ENCODE results near the gene SMAD6. TPM values are rescaled to one million over a fixed set of nuclear protein-coding genes. Genes with fewer than 3 reads are reported as not detected.

SMAD6 gene
- polyA plus RNA-seq, 1 donor: 3.7 TPM

- no peak for DNase-seq (ENCODE audit: low read depth)
Measured at GRCh38 chr15:66703540-66703941, 1.5 kb downstream of the SMAD6 start.

GRCh38 chr15:66704019-66704802 lies 2.2 kb downstream of the SMAD6 start:
- DNase-seq (ENCODE audit: low read depth): no peak

GRCh38 chr15:66704803-66705153 lies 2.7 kb downstream of the SMAD6 start:
- no peak for DNase-seq (ENCODE audit: low read depth)

GRCh38 chr15:66705277-66706146 lies 3.5 kb downstream of the SMAD6 start:
- DNase-seq (ENCODE audit: low read depth): no peak

GRCh38 chr15:66706225-66706732 lies 4.2 kb downstream of the SMAD6 start:
- no peak for DNase-seq (ENCODE audit: low read depth)

GRCh38 chr15:66706840-66707239 lies 4.8 kb downstream of the SMAD6 start:
- no peak for DNase-seq (ENCODE audit: low read depth)

- DNase-seq (ENCODE audit: low read depth): no peak
Measured at GRCh38 chr15:66707310-66708082, 5.5 kb downstream of the SMAD6 start.

GRCh38 chr15:66708389-66708788 lies 6.4 kb downstream of the SMAD6 start:
- DNase-seq (ENCODE audit: low read depth): no peak

GRCh38 chr15:66709884-66710283 lies 7.8 kb downstream of the SMAD6 start:
- no peak for DNase-seq (ENCODE audit: low read depth)

- DNase-seq (ENCODE audit: low read depth): no peak
Measured at GRCh38 chr15:66711260-66711659, 9.2 kb downstream of the SMAD6 start.

GRCh38 chr15:66711862-66712261 lies 9.8 kb downstream of the SMAD6 start:
- DNase-seq (ENCODE audit: low read depth): no peak

GRCh38 chr15:66713843-66714508 lies 11.9 kb downstream of the SMAD6 start:
- no peak for DNase-seq (ENCODE audit: low read depth)

- DNase-seq (ENCODE audit: low read depth): no peak
Measured at GRCh38 chr15:66714543-66714981, 12.5 kb downstream of the SMAD6 start.

GRCh38 chr15:66715181-66715624 lies 13.2 kb downstream of the SMAD6 start:
- no peak for DNase-seq (ENCODE audit: low read depth)

- no peak for DNase-seq (ENCODE audit: low read depth)
Measured at GRCh38 chr15:66715720-66716655, 14.0 kb downstream of the SMAD6 start.

GRCh38 chr15:66716656-66717020 lies 14.6 kb downstream of the SMAD6 start:
- no peak for DNase-seq (ENCODE audit: low read depth)

- DNase-seq (ENCODE audit: low read depth): no peak
Measured at GRCh38 chr15:66718220-66718988, 16.4 kb downstream of the SMAD6 start.

GRCh38 chr15:66719471-66719870 lies 17.4 kb downstream of the SMAD6 start:
- no peak for DNase-seq (ENCODE audit: low read depth)
